ENCODE results near the gene MYO1F.
A peak's percentile ranks its signal among the peaks of the same experiment; 100 is the strongest.
"Not testable (repeated sequence)": the region's sequence is repeated elsewhere in the genome, so short reads cannot be mapped to it uniquely, and the experiment has no call there.

The MYO1F gene

GRCh38 chr19:8530061-8530679 is 47.1 kb downstream of the MYO1F start:
- FAIRE-seq: no peak
- no peak for DNase-seq (ENCODE audit: insufficient read length, low spot score)

GRCh38 chr19:8529369-8530006 is 47.8 kb downstream of the MYO1F start:
- no peak for TF ChIP-seq POLR2A (IDR thresholded peaks at IDR 0.05; ENCODE audit: low read depth, low read length)
- DNase-seq (ENCODE audit: insufficient read length, low spot score) (no peak), FAIRE-seq (no peak)

More at GRCh38 chr19:8530061-8530679, 47.1 kb downstream of the MYO1F start:
- no peak for TF ChIP-seq POLR2A (IDR thresholded peaks at IDR 0.05; ENCODE audit: low read depth, low read length)

GRCh38 chr19:8528500-8528899 is 48.7 kb downstream of the MYO1F start:
- no peak for FAIRE-seq
- DNase-seq (ENCODE audit: insufficient read length, low spot score): no peak
- no peak for TF ChIP-seq POLR2A (IDR thresholded peaks at IDR 0.05; ENCODE audit: low read depth, low read length)

- DNase-seq (ENCODE audit: insufficient read length, low spot score): peak; percentile 75
- TF ChIP-seq POLR2A (IDR thresholded peaks at IDR 0.05; ENCODE audit: low read depth, low read length): peak; percentile 86
- FAIRE-seq: no peak
These were observed 50.7 kb downstream of the MYO1F start for GRCh38 chr19:8526345-8527091.

GRCh38 chr19:8525401-8525684 is 51.9 kb downstream of the MYO1F start:
- peak; percentile 49; the same call in 1 of the 2 replicates for TF ChIP-seq POLR2A (IDR thresholded peaks at IDR 0.05; ENCODE audit: low read depth, low read length)
- no peak for DNase-seq (ENCODE audit: insufficient read length, low spot score)
- FAIRE-seq: peak; percentile 33

- no peak for FAIRE-seq
- no peak for DNase-seq (ENCODE audit: insufficient read length, low spot score)
- no peak for TF ChIP-seq POLR2A (IDR thresholded peaks at IDR 0.05; ENCODE audit: low read depth, low read length)
These were observed 57.9 kb downstream of the MYO1F start for GRCh38 chr19:8519388-8519787.

- DNase-seq (ENCODE audit: insufficient read length, low spot score): no peak
- no peak for FAIRE-seq
- TF ChIP-seq POLR2A (IDR thresholded peaks at IDR 0.05; ENCODE audit: low read depth, low read length): no peak
These were observed 58.7 kb downstream of the MYO1F start for GRCh38 chr19:8518536-8518935.

GRCh38 chr19:8517551-8518442 is 59.4 kb downstream of the MYO1F start:
- FAIRE-seq: no peak
- no peak for TF ChIP-seq POLR2A (IDR thresholded peaks at IDR 0.05; ENCODE audit: low read depth, low read length)
- no peak for DNase-seq (ENCODE audit: insufficient read length, low spot score)

- FAIRE-seq (no peak), DNase-seq (ENCODE audit: insufficient read length, low spot score) (no peak)
- no peak for TF ChIP-seq POLR2A (IDR thresholded peaks at IDR 0.05; ENCODE audit: low read depth, low read length)
These were observed 61.9 kb downstream of the MYO1F start for GRCh38 chr19:8515317-8515716.

- not testable (repeated sequence) for FAIRE-seq; DNase-seq (ENCODE audit: insufficient read length, low spot score)
These were observed 62.7 kb downstream of the MYO1F start for GRCh38 chr19:8514505-8515009.

GRCh38 chr19:8513687-8514504 is 63.3 kb downstream of the MYO1F start, which contains the start of gene ZNF414:
ZNF414 (minus strand) TSS chr19:8514167; CDS start chr19:8514046, 121 bp downstream.
- FAIRE-seq: peak; percentile 71
- peak; percentile 84 for TF ChIP-seq POLR2A (IDR thresholded peaks at IDR 0.05; ENCODE audit: low read depth, low read length)
- DNase-seq (ENCODE audit: insufficient read length, low spot score): peak; percentile 99

- TF ChIP-seq POLR2A (IDR thresholded peaks at IDR 0.05; ENCODE audit: low read depth, low read length): no peak
- no peak for FAIRE-seq
- DNase-seq (ENCODE audit: insufficient read length, low spot score): no peak
These were observed 64.1 kb downstream of the MYO1F start for GRCh38 chr19:8513036-8513686.
